T-helper 1 cell treated with Interleukin-12 subunit alpha and Interleukin-12 subunit beta and Interleukin-4 antibody, amounts not matched to agents 30 ng/mL and 1 ng/mL, for 36 hours (primary cell): ENCODE results near the gene SORL1. TPM values are rescaled to one million over a fixed set of nuclear protein-coding genes. Genes with fewer than 3 reads are reported as not detected.

Experiments used
- intact Hi-C: fragments of 100-400 bp; cut with micrococcal nuclease; formaldehyde crosslinking; loops from one replicate; pipeline ENCODE4 v1.15.1; 2024
- total RNA-seq: library from RNA; stranded (reverse); gene quantifications from 2 replicates; pipeline ENCODE4 v1.2.3, GENCODE V29; 2022

Gene SORL1
- total RNA-seq, 1 donor from 2014 or later, result 125 TPM

- intact Hi-C loops, result no loop called here
Observed at GRCh38 chr11:121525376-121525775, 73.3 kb downstream of the SORL1 start.

GRCh38 chr11:121530257-121530656 lies 78.1 kb downstream of the SORL1 start:
- intact Hi-C loops, result no loop called here

- intact Hi-C loops, result no loop called here
Observed at GRCh38 chr11:121533601-121534000, 81.5 kb downstream of the SORL1 start.

- intact Hi-C loops, result no loop called here
Observed at GRCh38 chr11:121534131-121535093, 82.3 kb downstream of the SORL1 start.

GRCh38 chr11:121535129-121535796 lies 83.1 kb downstream of the SORL1 start:
- intact Hi-C loops, result no loop called here

- intact Hi-C loops, result no loop called here
Observed at GRCh38 chr11:121536126-121536525, 84.0 kb downstream of the SORL1 start.

- intact Hi-C loops, result no loop called here
Observed at GRCh38 chr11:121538054-121538453, 85.9 kb downstream of the SORL1 start.

GRCh38 chr11:121539000-121539399 lies 86.9 kb downstream of the SORL1 start:
- intact Hi-C loops, result no loop called here

GRCh38 chr11:121540627-121541026 lies 88.5 kb downstream of the SORL1 start:
- intact Hi-C loops, result no loop called here

GRCh38 chr11:121543836-121544380 lies 91.8 kb downstream of the SORL1 start:
- intact Hi-C loops, result loop anchor here (2.0 kb wide), 1 partner anchor 91 kb away; the partner anchor contains the start of genes SORL1 and SORL1-AS1

GRCh38 chr11:121544956-121545355 lies 92.8 kb downstream of the SORL1 start:
- intact Hi-C loops, result loop anchor here (2.0 kb wide), 1 partner anchor 92 kb away; the partner anchor contains the start of genes SORL1 and SORL1-AS1

- intact Hi-C loops, result no loop called here
Observed at GRCh38 chr11:121547574-121547973, 95.5 kb downstream of the SORL1 start.

GRCh38 chr11:121550247-121551030 lies 98.3 kb downstream of the SORL1 start:
- intact Hi-C loops, result no loop called here

- intact Hi-C loops, result no loop called here
Observed at GRCh38 chr11:121551463-121551862, 99.3 kb downstream of the SORL1 start.

GRCh38 chr11:121552154-121552553 lies 100.0 kb downstream of the SORL1 start:
- intact Hi-C loops, result no loop called here

GRCh38 chr11:121552644-121553043 lies 100.5 kb downstream of the SORL1 start:
- intact Hi-C loops, result no loop called here

GRCh38 chr11:121553389-121553788 lies 101.3 kb downstream of the SORL1 start:
- intact Hi-C loops, result no loop called here

- intact Hi-C loops, result no loop called here
Observed at GRCh38 chr11:121553806-121554205, 101.7 kb downstream of the SORL1 start.

GRCh38 chr11:121554552-121554951 lies 102.4 kb downstream of the SORL1 start:
- intact Hi-C loops, result no loop called here

- intact Hi-C loops, result no loop called here
Observed at GRCh38 chr11:121555121-121555520, 103.0 kb downstream of the SORL1 start.

- intact Hi-C loops, result no loop called here
Observed at GRCh38 chr11:121556937-121557336, 104.8 kb downstream of the SORL1 start.
